IMR-90 (cell line): Measurements from ENCODE around the gene JMJD7. TPM values are rescaled to one million over a fixed set of nuclear protein-coding genes. Genes with fewer than 3 reads are reported as not detected.
A peak's percentile ranks its signal among the peaks of the same experiment; 100 is the strongest.

Experiments used
- ATAC-seq: fragments of 200-7000 bp; cut with Tn5 transposase; 2 replicates; pipeline ENCODE4 v1.9.1; 2020; ENCODE audit warnings: low read depth, mild to moderate bottlenecking, moderate library complexity
- BruUV-seq: library from RNA; stranded (reverse); fragments of 400-500 nt; replicated peaks from 2 replicates; lab custom pipeline; 2021; lab: Mats Ljungman, UMichigan
- CTCF ChIA-PET: fragments of 300-600 bp; formaldehyde crosslinking; extraction: SDS; loops from one replicate; lab custom pipeline; 2021; ENCODE audit warnings: antibody characterized with exemption; lab: Yijun Ruan, JAX
- POLR2A ChIA-PET: fragments of 300-600 bp; sonication (Branson Sonifier 250); formaldehyde crosslinking; loops from one replicate; lab custom pipeline; 2022; ENCODE audit warnings: antibody characterized with exemption; ENCODE audit not compliant: unreplicated experiment; lab: Charles Lee
- DNase-seq: peaks from one replicate; pipeline ENCODE4 v3.0.0; 2013
- H2AFZ ChIP-seq: replicated peaks from 2 replicates; pipeline ENCODE3; 2013; ENCODE audit warnings: low read length, mild to moderate bottlenecking; ENCODE audit not compliant: poor library complexity
- H2AK5ac ChIP-seq: 2 replicates; pipeline ENCODE4 v1.6.1; 2013; ENCODE audit warnings: low read depth, low read length, inconsistent platforms
- H2AK9ac ChIP-seq: replicated peaks from 2 replicates; pipeline ENCODE3; 2013; ENCODE audit warnings: mild to moderate bottlenecking, low read depth, low read length, moderate library complexity; ENCODE audit not compliant: poor library complexity
- H2BK120ac ChIP-seq: 2 replicates; pipeline ENCODE4 v1.6.1; 2013; ENCODE audit warnings: low read depth, low read length, inconsistent platforms
- H2BK15ac ChIP-seq: 3 replicates; pipeline ENCODE4 v1.6.1; 2013; ENCODE audit warnings: low read depth, low read length, inconsistent platforms
- H2BK20ac ChIP-seq: 2 replicates; pipeline ENCODE4 v1.6.1; 2013; ENCODE audit warnings: low read depth, mild to moderate bottlenecking, inconsistent platforms, low read length, moderate library complexity
- H2BK5ac ChIP-seq: 2 replicates; pipeline ENCODE4 v1.6.1; 2013; ENCODE audit warnings: mild to moderate bottlenecking, low read depth, low read length, inconsistent platforms; ENCODE audit not compliant: poor library complexity, severe bottlenecking
- H3K14ac ChIP-seq: replicated peaks from 2 replicates; pipeline ENCODE4 v1.6.1; 2013; ENCODE audit warnings: low read depth, low read length, inconsistent platforms
- H3K18ac ChIP-seq: 2 replicates; pipeline ENCODE4 v1.6.1; 2013; ENCODE audit warnings: low read depth, low read length, control low read depth
- H3K23ac ChIP-seq: 2 replicates; pipeline ENCODE4 v1.6.1; 2013; ENCODE audit warnings: low read depth, low read length, inconsistent platforms
- H3K27ac ChIP-seq: 2 replicates; pipeline ENCODE4 v1.5.1; 2013; ENCODE audit warnings: mild to moderate bottlenecking, control low read depth, low read length; ENCODE audit not compliant: insufficient read depth
- H3K27me3 ChIP-seq: 2 replicates; pipeline ENCODE4 v1.6.1; 2013; ENCODE audit warnings: low read length; ENCODE audit not compliant: control insufficient read depth, insufficient read depth
- H3K36me3 ChIP-seq: 2 replicates; pipeline ENCODE4 v1.6.1; 2013; ENCODE audit warnings: low read length, mixed read lengths; ENCODE audit not compliant: control insufficient read depth, insufficient read depth
- H3K4ac ChIP-seq: 2 replicates; pipeline ENCODE4 v1.6.1; 2013; ENCODE audit warnings: low read depth, low read length, inconsistent platforms
- H3K4me1 ChIP-seq: 2 replicates; pipeline ENCODE4 v1.6.1; 2013; ENCODE audit warnings: low read length, mixed read lengths; ENCODE audit not compliant: control insufficient read depth, insufficient read depth
- H3K4me2 ChIP-seq: 2 replicates; pipeline ENCODE4 v1.6.1; 2013; ENCODE audit warnings: low read depth, mild to moderate bottlenecking, control low read depth, low read length, moderate library complexity
- H3K4me3 ChIP-seq: 2 replicates; pipeline ENCODE4 v1.5.1; 2013; ENCODE audit warnings: low read depth, mild to moderate bottlenecking, control low read depth, low read length, moderate library complexity; ENCODE audit not compliant: insufficient read depth
- H3K56ac ChIP-seq: 2 replicates; pipeline ENCODE4 v1.6.1; 2013; ENCODE audit warnings: low read length, inconsistent platforms; ENCODE audit not compliant: insufficient read depth; ENCODE audit errors: extremely low read depth
- H3K79me1 ChIP-seq, 2 experiments: 2 replicates each; pipeline ENCODE4 v1.6.1; 2013; ENCODE audit warnings: low read length in 2 of 2, inconsistent platforms in 1 of 2, low read depth in 1 of 2
- H3K9ac ChIP-seq: 2 replicates; pipeline ENCODE4 v1.6.1; 2013; ENCODE audit warnings: low read depth, low read length, control low read depth
- H3K9me1 ChIP-seq: 2 replicates; pipeline ENCODE4 v1.6.1; 2013; ENCODE audit warnings: low read length, inconsistent platforms; ENCODE audit not compliant: insufficient read depth
- H3K9me3 ChIP-seq: 2 replicates; pipeline ENCODE4 v1.6.1; 2013; ENCODE audit warnings: low read length; ENCODE audit not compliant: control insufficient read depth, insufficient read depth
- H4K20me1 ChIP-seq: 2 replicates; pipeline ENCODE4 v1.6.1; 2013; ENCODE audit warnings: low read length, inconsistent platforms; ENCODE audit not compliant: insufficient read depth
- H4K5ac ChIP-seq: 2 replicates; pipeline ENCODE4 v1.6.1; 2013; ENCODE audit warnings: mild to moderate bottlenecking, low read depth, low read length, control low read depth
- H4K8ac ChIP-seq, 2 experiments: 2 replicates each; pipeline ENCODE4 v1.6.1; 2013; ENCODE audit warnings: low read depth in 2 of 2, low read length in 2 of 2, control low read depth in 1 of 2, inconsistent platforms in 1 of 2
- H4K91ac ChIP-seq: 2 replicates; pipeline ENCODE4 v1.6.1; 2013; ENCODE audit warnings: low read depth, low read length, inconsistent platforms; ENCODE audit not compliant: insufficient read depth
- BHLHE40 ChIP-seq: fragments of 150-350 bp; IDR thresholded peaks from 2 replicates; pipeline ENCODE4 v1.6.1; 2016; ENCODE audit warnings: mild to moderate bottlenecking, low read depth, low read length
- CEBPB ChIP-seq: IDR thresholded peaks from 2 replicates; pipeline ENCODE4 v1.6.1; 2012; ENCODE audit warnings: low read depth, low read length, improper control_type of control experiment
- CHD1 ChIP-seq: IDR thresholded peaks from 2 replicates; pipeline ENCODE4 v1.6.1; 2012; ENCODE audit warnings: low read depth, low read length, improper control_type of control experiment
- CTCF ChIP-seq: conservative IDR thresholded peaks from 2 replicates; pipeline ENCODE4 v1.5.1; 2012; ENCODE audit warnings: mild to moderate bottlenecking, low read depth, low read length, improper control_type of control experiment
- FOS ChIP-seq: fragments of 150-350 bp; IDR thresholded peaks from 2 replicates; pipeline ENCODE4 v1.6.1; 2016; ENCODE audit warnings: low read depth, low read length
- MAFK ChIP-seq: IDR thresholded peaks from 2 replicates; pipeline ENCODE4 v1.6.1; 2012; ENCODE audit warnings: low read depth, low read length, improper control_type of control experiment
- MAZ ChIP-seq: IDR thresholded peaks from 2 replicates; pipeline ENCODE4 v1.6.1; 2012; ENCODE audit warnings: low read depth, mild to moderate bottlenecking, low read length, improper control_type of control experiment, moderate library complexity, borderline replicate concordance
- MXI1 ChIP-seq: IDR thresholded peaks from 2 replicates; pipeline ENCODE4 v1.6.1; 2012; ENCODE audit warnings: low read depth, mild to moderate bottlenecking, low read length, moderate library complexity, borderline replicate concordance
- NFE2L2 ChIP-seq: fragments of 150-350 bp; IDR thresholded peaks from 2 replicates; pipeline ENCODE4 v1.6.1; 2016; ENCODE audit warnings: low read depth, mild to moderate bottlenecking, low read length
- POLR2A ChIP-seq: IDR thresholded peaks from 2 replicates; pipeline ENCODE4 v1.6.1; 2012; ENCODE audit warnings: mild to moderate bottlenecking, low read depth, low read length
- RAD21 ChIP-seq: IDR thresholded peaks from 2 replicates; pipeline ENCODE4 v1.6.1; 2012; ENCODE audit warnings: low read length, improper control_type of control experiment
- RFX5 ChIP-seq: IDR thresholded peaks from 2 replicates; pipeline ENCODE4 v1.8.0; 2012; ENCODE audit warnings: low read depth, mild to moderate bottlenecking, low read length, moderate library complexity
- USF2 ChIP-seq: fragments of 150-350 bp; IDR thresholded peaks from 2 replicates; pipeline ENCODE4 v1.6.1; 2017; ENCODE audit warnings: mild to moderate bottlenecking, antibody characterized with exemption, low read length, low read depth
- WGBS, 2 experiments: methylation state at CpG; one replicate each; pipeline versions ENCODE4 v1.1.5 to v1.1.7; 2013; ENCODE audit warnings: missing lambda C conversion rate in 2 of 2; ENCODE audit not compliant: insufficient read length in 1 of 2; ENCODE audit errors: extremely low coverage in 2 of 2; 5-methylcytosine and 5-hydroxymethylcytosine counted together
- dilution Hi-C: fragments of 300-500 bp; cut with HindIII; formaldehyde crosslinking; loops from one replicate; pipeline ENCODE4 v1.14.3; 2018; ENCODE audit warnings: low sequenced_read_pairs; ENCODE audit not compliant: unreplicated experiment
- in situ Hi-C: fragments of 300-500 bp; cut with MboI; formaldehyde crosslinking; loops from 3 replicates; pipeline ENCODE4 v1.14.3; 2019; ENCODE audit warnings: low sequenced_read_pairs, inconsistent platforms, mixed read lengths
- intact Hi-C: fragments of 100-400 bp; cut with micrococcal nuclease; formaldehyde crosslinking; loops from 2 replicates; pipeline ENCODE4 v1.10.0; 2022
- polyA plus RNA-seq, 3 experiments: library from polyadenylated mRNA; depleted of rRNA; stranded (reverse); fragments of >200 nt; gene quantifications; 2 replicates each; pipeline ENCODE4 v1.2.3, GENCODE V29; 2012; ENCODE audit warnings: low replicate concordance in 1 of 3
- total RNA-seq: library from RNA; depleted of rRNA; stranded (reverse); fragments of >200 nt; gene quantifications from 2 replicates; pipeline ENCODE4 v1.2.3, GENCODE V29; 2012

The JMJD7 gene
- total and polyA plus RNA-seq, 2 of the 4 experiments (the other 2 are of a cell fraction) = 5.0 to 6.3 TPM

GRCh38 chr15:41856716-41857115 is 28.8 kb downstream of the JMJD7 start:
- Histone ChIP-seq H2AFZ (no peak overlapping the region), H2BK15ac (no peak overlapping the region), H3K36me3 (no peaks in the 10 kb centered on the region), H3K79me1 (no peaks in the 10 kb centered on the region), H2AK9ac (peak overlapping the region; percentile 66), H3K14ac (no peak overlapping the region), H3K27ac (no peak overlapping the region), H4K8ac (no peak overlapping the region), H3K4ac (no peak overlapping the region), H4K5ac (no peak overlapping the region), H3K27me3 (peaks cover 34% of the 10 kb centered on the region), H2AK5ac (no peak overlapping the region), H3K4me3 (no peak overlapping the region), H3K18ac (no peak overlapping the region), H3K4me1 (no peaks in the 10 kb centered on the region), H2BK5ac (no peak overlapping the region), H4K91ac (no peak overlapping the region), H3K56ac (no peak overlapping the region), H4K20me1 (no peaks in the 10 kb centered on the region), H3K9ac (no peak overlapping the region), H3K9me3 (no peaks in the 10 kb centered on the region), H3K9me1 (no peaks in the 10 kb centered on the region), H2BK20ac (no peak overlapping the region), H3K23ac (no peak overlapping the region), H2BK120ac (no peak overlapping the region), H3K4me2 (no peak overlapping the region)
- dilution Hi-C loops (no loop called here), intact Hi-C loops (no loop called here), in situ Hi-C loops (no loop called here)
- 98% methylated on average over 8 of the region's 12 CpGs; no CpG with 5 or more reads in 1 of the 2 experiments for WGBS, 2 experiments
- ATAC-seq (no peak), DNase-seq (no peak)
- ChIA-PET POLR2A (no interaction called here), CTCF (no interaction called here)
- BruUV-seq = no TSS peak
- TF ChIP-seq BHLHE40 (no peak), MAFK (no peak), CEBPB (no peak), CHD1 (no peak), USF2 (no peak), MXI1 (no peak), POLR2A (no peak), NFE2L2 (no peak), CTCF (no peak), FOS (no peak), RAD21 (no peak), MAZ (no peak), RFX5 (no peak)
